Ishikawa (cell line): ENCODE results near the gene TOR1AIP2.

ENCODE experiments used
- CEBPB ChIP-seq: IDR thresholded peaks from 2 replicates; pipeline ENCODE4 v1.6.1; 2012
- CREB1 ChIP-seq: IDR thresholded peaks from 2 replicates; pipeline ENCODE4 v1.6.1; 2012; ENCODE audit warnings: low read depth
- EP300 ChIP-seq: IDR thresholded peaks from 2 replicates; pipeline ENCODE4 v1.6.1; 2012; ENCODE audit warnings: borderline replicate concordance
- FOXM1 ChIP-seq: IDR thresholded peaks from 2 replicates; pipeline ENCODE4 v1.6.1; 2012; ENCODE audit warnings: low read depth, borderline replicate concordance
- MAX ChIP-seq: IDR thresholded peaks from 2 replicates; pipeline ENCODE4 v1.6.1; 2012
- NFIC ChIP-seq: IDR thresholded peaks from 2 replicates; pipeline ENCODE4 v1.6.1; 2012
- RAD21 ChIP-seq: IDR thresholded peaks from 2 replicates; pipeline ENCODE4 v1.6.1; 2012; ENCODE audit warnings: low read depth
- REST ChIP-seq: IDR thresholded peaks from 2 replicates; pipeline ENCODE4 v1.6.1; 2012; ENCODE audit warnings: low read depth, mild to moderate bottlenecking
- TAF1 ChIP-seq: IDR thresholded peaks from 2 replicates; pipeline ENCODE4 v1.6.1; 2012; ENCODE audit warnings: low read depth, mild to moderate bottlenecking
- TCF12 ChIP-seq: IDR thresholded peaks from 2 replicates; pipeline ENCODE4 v1.6.1; 2012; ENCODE audit warnings: low read depth
- TEAD4 ChIP-seq: IDR thresholded peaks from 2 replicates; pipeline ENCODE4 v1.6.1; 2012
- YY1 ChIP-seq: IDR thresholded peaks from 2 replicates; pipeline ENCODE4 v1.6.1; 2012; ENCODE audit warnings: low read depth
- ZBTB7A ChIP-seq: IDR thresholded peaks from 2 replicates; pipeline ENCODE4 v1.6.1; 2012; ENCODE audit warnings: low read depth

- TF ChIP-seq MAX (no peak), RAD21 (no peak), CEBPB (no peak), FOXM1 (no peak), TAF1 (no peak), EP300 (no peak), YY1 (no peak), NFIC (no peak), REST (no peak), TEAD4 (no peak), CREB1 (no peak), TCF12 (no peak), ZBTB7A (no peak)
These were observed 79.3 kb downstream of the TOR1AIP2 start for GRCh38 chr1:179798213-179798863.
